OCI-LY3 (cell line): ENCODE data around the gene DOK1.

Experiments used
- CTCF ChIP-seq: fragments of 200-600, 300-600 bp; sonication (generic); IDR thresholded peaks from 2 replicates; pipeline ENCODE4 v1.5.1; 2014; ENCODE audit warnings: antibody characterized with exemption, low read length, low read depth
- EZH2phosphoT487 ChIP-seq: fragments of 200-600 bp; shearing (Covaris generic); IDR thresholded peaks from 2 replicates; pipeline ENCODE4 v1.6.1; 2018; ENCODE audit warnings: antibody characterized with exemption, mixed run types, low read depth

- TF ChIP-seq CTCF (no peak), EZH2phosphoT487 (no peak)
These were observed 11.7 kb downstream of the DOK1 start for GRCh38 chr2:74566076-74566753.
